GM12874 (cell line): ENCODE data around the gene ETFB.

Experiments
- CTCF ChIP-seq: IDR thresholded peaks from 2 replicates; pipeline ENCODE4 v1.5.1; 2011; ENCODE audit warnings: low read depth, mild to moderate bottlenecking, control low read depth, low read length, moderate library complexity; ENCODE audit not compliant: insufficient read depth

Gene ETFB

GRCh38 chr19:51396175-51396574, 30.0 kb upstream of the ETFB start:
- TF ChIP-seq CTCF, result no peak

- no peak for TF ChIP-seq CTCF
These were observed 28.1 kb upstream of the ETFB start for GRCh38 chr19:51394050-51394836.

GRCh38 chr19:51392701-51393100, 26.5 kb upstream of the ETFB start:
- no peak for TF ChIP-seq CTCF

DNA sequence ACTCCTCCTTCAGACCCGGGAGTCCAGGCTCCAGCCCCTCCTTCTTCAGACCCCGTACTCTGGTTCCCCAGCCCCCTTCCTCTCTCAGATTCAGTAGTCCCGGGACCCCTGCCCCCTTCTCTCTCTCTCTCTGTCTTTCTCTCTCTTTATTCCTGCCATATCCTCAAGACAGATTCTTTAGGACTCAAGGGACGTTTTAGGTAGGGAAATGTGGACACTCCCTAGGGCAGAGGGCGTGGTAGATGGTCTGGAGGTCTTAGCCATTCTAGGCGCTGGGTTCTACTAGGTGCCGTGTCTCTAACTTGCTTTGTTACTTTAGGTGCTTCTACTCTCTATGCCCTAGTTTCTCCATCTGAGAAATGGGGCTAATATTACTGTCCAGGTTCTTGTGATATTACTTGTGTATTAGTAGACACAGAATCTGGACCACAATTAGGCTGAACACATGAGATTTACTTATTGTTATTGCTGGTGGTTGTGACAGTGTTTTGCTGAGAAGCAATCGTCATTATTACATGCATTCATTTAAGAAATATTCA, 25.0 kb upstream of the ETFB start:
- TF ChIP-seq CTCF, result no peak

DNA sequence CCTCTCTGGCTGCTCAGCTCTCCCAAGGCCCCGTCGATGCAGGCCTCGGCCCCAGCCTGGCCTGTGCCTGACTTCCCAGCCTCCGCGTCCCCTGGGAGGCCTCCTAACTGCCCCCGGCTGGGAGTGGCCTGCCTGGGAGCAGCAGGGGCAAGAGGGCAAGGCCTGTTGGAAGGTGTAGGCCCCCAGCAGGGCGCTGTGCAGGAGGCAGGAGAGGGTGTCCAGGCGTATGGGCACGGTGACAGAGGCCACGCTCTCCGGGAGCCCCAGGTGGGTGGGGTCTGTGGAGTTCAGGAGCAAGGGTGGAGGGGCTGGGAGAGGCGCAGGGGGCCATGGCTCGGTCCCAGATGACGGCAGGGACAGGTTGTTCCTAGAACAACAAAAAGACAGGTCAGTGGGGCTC, 23.0 kb upstream of the ETFB start:
- TF ChIP-seq CTCF, result no peak

GRCh38 chr19:51387924-51388389, 21.8 kb upstream of the ETFB start, which contains the start of gene LIM2:
TSS of gene LIM2 (minus strand) at chr19:51387974. CDS start at chr19:51387443, 531 bp downstream.
- no peak for TF ChIP-seq CTCF

- TF ChIP-seq CTCF, result no peak
These were observed 20.8 kb upstream of the ETFB start for GRCh38 chr19:51386882-51387520.
